Muscle of arm (tissue), 12 donors: ENCODE data around the gene CZIB. TPM values are rescaled to one million over a fixed set of nuclear protein-coding genes. Genes with fewer than 3 reads are reported as not detected.

Experiments
- DNase-seq: peaks from one replicate; pipeline ENCODE4 v3.0.0-alpha.2; 2013
- polyA plus RNA-seq, 12 donors: library from polyadenylated mRNA; unstranded; fragments of 120-200 nt; gene quantifications; one replicate each; pipeline ENCODE4 v1.2.1, GENCODE V29; 2013; ENCODE audit not compliant: insufficient read length in 12 of 12

Gene CZIB
- polyA plus RNA-seq, 12 donors = 50.0 to 80.6 (median 63.3) TPM; not detected in 1

DNA sequence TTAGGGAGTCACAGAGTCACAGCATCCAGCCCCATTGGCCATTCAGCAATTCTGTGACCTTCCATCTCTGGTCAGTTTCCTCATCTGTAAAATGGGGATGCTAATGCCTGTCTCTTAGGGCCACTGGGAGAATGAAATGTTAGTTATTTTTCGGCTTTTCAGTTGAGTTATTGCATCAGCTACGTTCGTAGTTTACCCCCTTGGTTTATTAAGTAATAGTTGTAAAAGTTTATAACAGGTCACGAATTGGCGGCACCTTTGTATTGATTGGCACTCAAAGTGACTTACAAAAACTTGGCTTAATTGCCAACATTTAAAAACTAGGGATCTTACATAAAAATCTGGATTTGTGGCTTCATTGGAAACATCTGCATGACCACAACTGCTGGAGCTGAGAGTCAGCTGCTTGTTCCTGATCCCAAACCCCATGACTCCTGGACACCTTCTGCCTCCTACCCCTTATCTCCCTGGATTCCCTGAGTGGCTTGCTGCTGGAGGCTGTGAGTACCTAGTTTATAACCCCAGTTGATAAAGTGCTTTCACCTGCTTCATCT, 54.9 kb downstream of the CZIB start:
- DNase-seq = no peak

Other genes starting within 250 kb of the CZIB start
- 10 to 100 TPM in 3 of 12 donors, 1 to 10 TPM in 8, not detected in 1; 5.7 to 14.3 (median 7.4) TPM for gene PODN, start 158.4 kb downstream of the CZIB start, polyA plus RNA-seq
- gene SLC1A7, start 78.0 kb downstream of the CZIB start, polyA plus RNA-seq = under 1 TPM in 10 of 12 donors, not detected in 2; 0.20 to 0.67 (median 0.39) TPM
- 10 to 100 TPM in 11 of 12 donors, not detected in 1; 10.5 to 21.1 (median 12.4) TPM for gene CPT2, start 23.8 kb downstream of the CZIB start, polyA plus RNA-seq
- gene MAGOH, start 17.9 kb upstream of the CZIB start, polyA plus RNA-seq = 10 to 100 TPM in 11 of 12 donors, not detected in 1; 28.7 to 63.4 (median 44.7) TPM
- 10 to 100 TPM in 1 of 12 donors, 1 to 10 TPM in 10, not detected in 1; 3.0 to 14.6 (median 6.2) TPM for gene LRP8, start 107.4 kb upstream of the CZIB start, polyA plus RNA-seq
- not detected for gene DMRTB1, start 238.8 kb upstream of the CZIB start, polyA plus RNA-seq